GM12892 (cell line): ENCODE data around the gene RBM6.
A peak's percentile ranks its signal among the peaks of the same experiment; 100 is the strongest.

Source experiments
- POLR2A ChIP-seq: IDR thresholded peaks from 2 replicates; pipeline ENCODE4 v1.6.1; 2011; ENCODE audit warnings: low read depth, low read length, control low read depth
- POLR2AphosphoS5 ChIP-seq: IDR thresholded peaks from 2 replicates; pipeline ENCODE4 v1.6.1; 2011; ENCODE audit warnings: low read depth, low read length, control low read depth
- TAF1 ChIP-seq: IDR thresholded peaks from 2 replicates; pipeline ENCODE4 v1.6.1; 2011; ENCODE audit warnings: low read depth, mild to moderate bottlenecking, control low read depth, low read length, borderline replicate concordance

- TF ChIP-seq POLR2A (peak; percentile 88), TAF1 (0 out of 2 replicates have a peak, but pooled peaks have one; percentile 38), POLR2AphosphoS5 (peak; percentile 94)
Observed at GRCh38 chr3:49939858-49940666, at the start of gene RBM6.
